DMS53 treated with DMSO at 0.1 percent for 48 hours (cell line): ENCODE results near the gene PSMD8.
"Not testable (repeated sequence)": the region's sequence is repeated elsewhere in the genome, so short reads cannot be mapped to it uniquely, and the experiment has no call there.

ENCODE experiments used
- DNase-seq: peaks from one replicate; lab custom pipeline; 2025; ENCODE audit not compliant: unreplicated experiment; lab: John Stamatoyannopoulos, UW

PSMD8 gene

DNA sequence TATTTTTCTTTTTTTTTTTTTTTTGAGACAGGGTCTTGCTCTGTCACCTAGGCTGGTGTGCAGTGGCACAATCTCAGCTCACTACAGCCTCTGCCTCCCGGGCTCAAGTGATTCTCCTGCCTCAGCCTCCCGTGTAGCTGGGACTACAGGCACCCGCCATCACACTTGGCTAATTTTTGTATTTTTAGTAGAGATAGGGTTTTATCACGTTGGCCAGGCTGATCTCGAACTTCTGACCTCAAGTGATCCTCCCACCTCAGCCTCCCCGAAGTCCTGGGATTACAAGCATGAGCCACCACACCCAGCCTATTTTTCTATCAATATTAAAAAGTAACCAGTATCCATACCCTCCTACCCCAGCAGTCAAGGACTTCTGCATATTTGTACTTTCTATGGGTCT, 36.0 kb downstream of the PSMD8 start:
- not testable (repeated sequence) for DNase-seq

- no peak for DNase-seq
These were observed 36.8 kb downstream of the PSMD8 start for GRCh38 chr19:38411041-38411712.

- DNase-seq, result not testable (repeated sequence)
These were observed 37.5 kb downstream of the PSMD8 start for GRCh38 chr19:38411898-38412297.

GRCh38 chr19:38412491-38412890, 38.1 kb downstream of the PSMD8 start:
- no peak for DNase-seq

GRCh38 chr19:38412961-38413360, 38.6 kb downstream of the PSMD8 start:
- no peak for DNase-seq

DNA sequence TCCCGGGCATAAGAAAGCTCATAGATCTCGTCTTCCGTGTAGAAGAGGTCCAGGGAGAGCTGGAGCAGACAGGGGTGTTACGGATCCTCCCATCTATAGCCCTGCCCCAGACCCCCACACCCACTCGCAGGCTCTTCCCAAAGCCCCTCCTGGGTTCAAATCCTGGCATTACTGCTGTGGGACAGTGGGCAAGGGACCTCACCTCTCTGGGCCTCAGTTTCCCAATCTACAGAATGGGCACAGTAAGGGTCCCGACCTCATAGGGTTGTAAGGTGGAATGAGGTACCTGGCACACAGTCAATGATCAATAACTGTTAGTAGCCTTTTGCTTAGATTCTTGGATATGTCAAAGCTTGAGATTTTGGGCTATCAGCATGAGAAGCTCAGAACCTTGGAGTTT, 39.0 kb downstream of the PSMD8 start:
- no peak for DNase-seq

GRCh38 chr19:38417146-38417543, 42.8 kb downstream of the PSMD8 start:
- no peak for DNase-seq

- peak; percentile 25 for DNase-seq
These were observed 43.5 kb downstream of the PSMD8 start for GRCh38 chr19:38417544-38418506.

- DNase-seq, result no peak
These were observed 46.6 kb downstream of the PSMD8 start for GRCh38 chr19:38420935-38421334.

DNA sequence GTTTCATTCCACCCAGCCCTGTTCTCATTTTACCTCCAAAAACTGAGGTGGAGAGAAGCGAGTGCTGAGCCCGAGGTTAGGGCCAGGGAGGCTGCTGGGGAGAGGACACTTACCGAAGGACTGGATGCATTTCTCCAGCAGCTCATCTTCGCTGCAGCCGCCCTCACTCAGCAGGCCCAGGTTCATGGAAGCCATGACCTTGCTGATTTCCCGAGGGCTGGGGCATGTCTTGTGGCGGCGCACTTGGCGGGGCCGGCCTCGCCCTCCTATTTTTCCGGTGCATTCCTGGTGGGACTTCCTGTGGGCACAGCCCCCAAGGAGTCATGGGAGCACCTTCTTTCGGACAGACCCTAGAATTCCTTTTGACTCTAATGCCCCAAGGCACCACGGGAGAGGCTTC, 47.5 kb downstream of the PSMD8 start:
- no peak for DNase-seq

- DNase-seq, result no peak
These were observed 48.1 kb downstream of the PSMD8 start for GRCh38 chr19:38422438-38422837.

GRCh38 chr19:38424272-38424671, 49.9 kb downstream of the PSMD8 start:
- no peak for DNase-seq

DNA sequence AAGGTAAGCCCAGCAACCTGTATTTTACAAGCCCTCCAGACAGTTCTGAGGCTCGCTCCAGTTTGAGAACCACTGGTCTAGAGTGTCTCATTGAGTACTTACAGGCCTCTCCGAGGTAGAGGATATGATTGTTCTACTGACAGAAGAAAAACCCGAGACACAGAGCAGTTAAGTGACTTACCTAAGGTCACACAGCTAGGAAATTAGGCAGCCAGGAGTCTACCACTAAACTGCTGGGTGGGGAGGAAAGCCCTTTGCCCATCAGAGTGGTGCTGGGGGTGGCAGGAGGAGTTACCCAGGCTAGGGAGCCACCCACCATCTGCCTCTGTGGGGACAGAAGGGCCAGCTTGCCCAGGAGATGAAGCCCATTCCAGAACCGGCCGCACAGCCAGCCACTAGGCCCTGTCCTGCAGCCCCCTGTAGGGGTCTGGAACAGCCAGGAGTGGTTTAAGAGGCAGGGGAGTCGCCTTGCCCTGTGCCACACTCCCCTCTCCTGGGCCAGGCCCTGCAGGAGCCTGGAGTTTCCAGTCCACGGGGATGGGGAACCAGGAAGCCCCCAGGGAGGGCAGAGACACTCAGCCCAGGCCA, 50.9 kb downstream of the PSMD8 start:
- DNase-seq, result no peak

- no peak for DNase-seq
These were observed 51.6 kb downstream of the PSMD8 start, which contains the start of gene RASGRP4 for GRCh38 chr19:38425810-38426466. Gene RASGRP4 (minus strand): TSS chr19:38426219. CDS start chr19:38426091, 128 bp downstream.

DNA sequence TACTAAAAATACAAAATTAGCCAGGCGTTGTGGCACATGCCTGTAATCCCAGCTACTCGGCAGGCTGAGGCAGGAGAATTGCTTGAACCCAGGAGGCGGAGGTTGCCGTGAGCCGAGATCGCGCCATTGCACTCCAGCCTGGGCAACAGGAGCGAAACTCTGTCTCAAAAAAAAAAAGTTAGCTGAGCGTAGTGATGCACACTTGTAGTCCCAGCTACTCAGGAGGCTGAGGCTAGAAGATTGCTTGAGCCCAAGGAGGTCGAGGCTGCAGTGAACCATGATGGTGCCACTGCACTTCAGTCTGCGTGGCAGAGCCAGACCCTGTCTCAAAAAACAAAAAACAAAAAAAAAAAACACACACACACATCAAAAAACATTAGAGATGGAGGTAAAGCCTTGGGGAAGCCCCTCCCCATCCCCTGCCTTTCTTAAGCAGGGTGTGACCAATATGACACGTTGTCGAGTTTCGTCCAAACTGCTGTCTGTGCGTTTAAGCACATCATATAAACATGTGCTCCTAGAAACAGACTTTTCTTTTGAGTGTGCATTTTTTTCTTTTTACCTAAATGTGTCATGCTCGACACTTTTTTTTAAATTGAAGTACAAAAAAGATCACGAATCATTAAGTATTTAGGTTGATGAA, 52.8 kb downstream of the PSMD8 start:
- DNase-seq, result not testable (repeated sequence)

- no peak for DNase-seq
These were observed 54.9 kb downstream of the PSMD8 start for GRCh38 chr19:38429055-38429810.

DNA sequence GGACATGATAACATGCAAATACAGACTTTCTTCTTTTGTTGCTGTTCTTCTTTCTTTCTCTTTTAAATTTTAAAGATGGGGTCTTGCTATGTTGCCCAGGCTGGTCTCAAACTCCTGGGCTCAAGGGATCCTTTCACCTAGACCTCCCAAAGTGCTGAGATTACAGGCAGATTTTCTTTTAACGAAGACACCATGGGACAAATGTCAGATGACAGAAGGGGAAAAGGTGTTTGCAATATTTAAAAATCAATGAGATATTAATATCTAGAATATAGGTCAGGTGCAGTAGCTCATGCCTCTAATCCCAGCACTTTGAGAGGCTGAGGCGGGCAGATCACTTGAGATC, 55.4 kb downstream of the PSMD8 start:
- no peak for DNase-seq

- no peak for DNase-seq
These were observed 56.6 kb downstream of the PSMD8 start for GRCh38 chr19:38430931-38431330.

DNA sequence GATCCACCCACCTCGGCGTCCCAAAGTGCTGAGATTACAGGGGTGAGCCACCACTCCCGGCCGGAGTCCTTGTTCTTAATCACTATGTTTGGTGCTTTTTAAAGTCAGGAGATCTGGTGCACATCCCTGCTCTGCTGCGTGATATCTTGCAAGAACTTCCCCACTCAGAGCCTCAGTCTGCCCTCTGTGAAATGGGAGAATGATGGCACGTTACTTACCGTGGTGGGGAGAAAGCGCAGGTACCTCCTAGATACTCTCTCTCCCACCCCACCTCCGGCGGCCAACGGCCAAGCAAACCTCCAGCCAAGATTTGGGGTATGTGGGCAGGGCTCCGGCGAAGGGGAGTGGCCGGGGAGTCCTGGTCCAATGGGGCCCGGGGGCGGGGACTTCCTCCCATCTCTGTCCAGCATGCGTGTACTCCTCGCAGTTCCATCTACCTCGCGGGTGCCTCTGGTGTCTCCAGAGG, 58.9 kb downstream of the PSMD8 start, which contains the start of gene RYR1:
Gene RYR1 (plus strand): TSS at position 424 of the 466 bp plus-strand sequence. CDS start 139 bp downstream, outside the sequence.
- no peak for DNase-seq
